Measurements from ENCODE around the gene LRIG3.

GRCh38 chr12:58850826-58851225 is 69.5 kb downstream of the LRIG3 start:
- TF ChIP-seq CTCF (IDR thresholded peaks at IDR 0.05) (no peak), POLR2A (IDR thresholded peaks at IDR 0.05) (no peak)
